Endothelial cell of umbilical vein (primary cell): ENCODE data around the gene SPDYA.

ENCODE experiments used
- CTCF ChIP-seq, 2 donors: IDR thresholded peaks; 1 replicate in 1 of 2; 2 replicates in 1 of 2; pipeline ENCODE4 v1.5.1; 2011; ENCODE audit warnings: low read length in 2 of 2, mild to moderate bottlenecking in 2 of 2, moderate library complexity in 2 of 2, control low read depth in 1 of 2, inconsistent platforms in 1 of 2, low read depth in 1 of 2; ENCODE audit not compliant: insufficient read depth in 1 of 2; ENCODE audit errors: extremely low read depth in 1 of 2
- EZH2 ChIP-seq: IDR thresholded peaks from 2 replicates; pipeline ENCODE4 v1.6.1; 2012; ENCODE audit warnings: borderline replicate concordance, low read depth, mild to moderate bottlenecking, moderate library complexity, low read length, inconsistent platforms; ENCODE audit not compliant: severe bottlenecking
- FOS ChIP-seq: IDR thresholded peaks from 2 replicates; pipeline ENCODE4 v1.6.1; 2011; ENCODE audit warnings: mild to moderate bottlenecking, low read length, moderate library complexity, borderline replicate concordance; ENCODE audit not compliant: insufficient read depth
- POLR2A ChIP-seq: IDR thresholded peaks from 2 replicates; pipeline ENCODE4 v1.6.1; 2012; ENCODE audit warnings: low read depth, mild to moderate bottlenecking, control low read depth, low read length
- POLR2AphosphoS5 ChIP-seq: IDR thresholded peaks from 2 replicates; pipeline ENCODE4 v1.6.1; 2012; ENCODE audit warnings: low read depth, mild to moderate bottlenecking, control low read depth, low read length, moderate library complexity; ENCODE audit not compliant: insufficient read depth

GRCh38 chr2:28779001-28779400 is 31.6 kb upstream of the SPDYA start:
- no peak for TF ChIP-seq POLR2AphosphoS5
- no peak for TF ChIP-seq CTCF (IDR thresholded peaks at IDR 0.05; ENCODE audit: extremely low read depth in 1 of 2, insufficient read depth in 1 of 2, low read depth in 1 of 2, low read length in 2 of 2)
- no peak for TF ChIP-seq EZH2
- TF ChIP-seq POLR2A = no peak
- no peak for TF ChIP-seq FOS
